ENCODE measurements around the gene CDKAL1.

The CDKAL1 gene

GRCh38 chr6:20997143-20997769 is 463.0 kb downstream of the CDKAL1 start:
- ChIA-PET POLR2A (interaction anchor here (0.6 kb wide), 1 partner anchor 598 kb away, joined by 5 read pairs; no protein-coding TSS in a partner anchor), CTCF (no interaction called here)
- DNase-seq (ENCODE audit: extremely low spot score): no peak
- TF ChIP-seq ZNF384 (IDR thresholded peaks at IDR 0.05) (no peak), SUZ12 (IDR thresholded peaks at IDR 0.05) (no peak)

DNA sequence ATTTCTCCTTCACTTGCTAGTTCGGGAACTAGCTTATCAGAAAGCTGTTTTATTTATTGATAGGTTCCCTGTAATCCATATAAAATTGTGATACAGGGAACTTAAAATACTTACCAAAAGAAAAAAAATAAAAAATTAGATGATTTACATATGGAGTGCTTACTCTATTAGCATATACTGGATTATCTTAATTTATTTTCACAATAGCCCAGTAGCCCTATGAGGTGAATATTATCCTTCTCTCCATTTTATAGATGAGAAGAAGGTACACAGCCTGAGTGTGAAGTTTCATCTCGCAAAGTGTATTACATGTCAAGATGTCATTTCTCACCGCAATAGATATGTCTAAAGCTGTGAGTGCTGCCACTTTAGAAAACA is 463.5 kb downstream of the CDKAL1 start:
- ChIA-PET POLR2A (no interaction called here), CTCF (no interaction called here)
- TF ChIP-seq ARNT (IDR thresholded peaks at IDR 0.05) (no peak), FOXA1 (IDR thresholded peaks at IDR 0.05) (no peak), BHLHE40 (IDR thresholded peaks at IDR 0.05; ENCODE audit: borderline replicate concordance) (no peak), FOXM1 (IDR thresholded peaks at IDR 0.05; ENCODE audit: borderline replicate concordance) (no peak), ZNF384 (IDR thresholded peaks at IDR 0.05) (no peak), CTBP1 (IDR thresholded peaks at IDR 0.05; ENCODE audit: borderline replicate concordance) (no peak), L3MBTL2 (conservative IDR thresholded peaks at IDR 0.05) (no peak), LEF1 (IDR thresholded peaks at IDR 0.05; ENCODE audit: borderline replicate concordance) (no peak), SP1 (IDR thresholded peaks at IDR 0.05) (no peak), TARDBP (IDR thresholded peaks at IDR 0.05) (no peak), HDGF (IDR thresholded peaks at IDR 0.05; ENCODE audit: borderline replicate concordance) (no peak)
- TF ChIP-seq, protein P1, sequence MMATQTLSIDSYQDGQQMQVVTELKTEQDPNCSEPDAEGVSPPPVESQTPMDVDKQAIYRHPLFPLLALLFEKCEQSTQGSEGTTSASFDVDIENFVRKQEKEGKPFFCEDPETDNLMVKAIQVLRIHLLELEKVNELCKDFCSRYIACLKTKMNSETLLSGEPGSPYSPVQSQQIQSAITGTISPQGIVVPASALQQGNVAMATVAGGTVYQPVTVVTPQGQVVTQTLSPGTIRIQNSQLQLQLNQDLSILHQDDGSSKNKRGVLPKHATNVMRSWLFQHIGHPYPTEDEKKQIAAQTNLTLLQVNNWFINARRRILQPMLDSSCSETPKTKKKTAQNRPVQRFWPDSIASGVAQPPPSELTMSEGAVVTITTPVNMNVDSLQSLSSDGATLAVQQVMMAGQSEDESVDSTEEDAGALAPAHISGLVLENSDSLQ (IDR thresholded peaks at IDR 0.05): no peak
- no peak for DNase-seq (ENCODE audit: extremely low spot score)

DNA sequence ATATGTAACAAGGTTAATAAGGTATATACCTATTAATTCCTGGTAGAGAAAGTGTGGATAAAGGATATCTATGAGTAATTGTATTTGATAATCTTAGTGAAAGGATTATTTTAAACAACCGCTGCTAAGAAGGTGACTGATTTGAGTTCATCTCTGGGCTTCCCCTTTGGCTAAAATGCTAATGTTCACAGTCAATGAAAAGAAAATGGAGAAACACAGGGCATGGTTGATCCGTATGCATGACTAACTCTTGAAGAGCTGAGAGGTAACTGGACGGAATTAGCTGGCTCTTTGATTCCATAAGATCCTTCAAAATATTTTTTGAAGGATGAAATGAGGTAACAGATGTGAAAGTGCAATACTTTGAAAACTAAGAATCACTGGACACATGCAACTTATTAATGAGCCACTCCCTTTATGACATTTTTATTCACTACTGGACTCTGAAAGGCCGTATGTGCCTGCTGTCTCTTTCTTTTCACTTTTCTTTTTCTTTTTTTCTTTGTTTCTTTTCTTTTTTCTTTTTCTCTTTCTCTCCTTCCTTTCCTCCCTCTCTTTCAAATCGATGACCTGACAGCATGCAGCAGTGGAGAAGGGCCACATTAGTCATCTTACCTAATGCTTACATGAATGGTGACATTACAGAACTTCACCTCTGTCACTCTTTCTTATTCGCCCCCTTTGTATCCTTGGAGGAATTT is 464.6 kb downstream of the CDKAL1 start:
- TF ChIP-seq ZNF384 (IDR thresholded peaks at IDR 0.05) (no peak), LEF1 (IDR thresholded peaks at IDR 0.05; ENCODE audit: borderline replicate concordance) (no peak), BHLHE40 (IDR thresholded peaks at IDR 0.05; ENCODE audit: borderline replicate concordance) (no peak), TARDBP (IDR thresholded peaks at IDR 0.05) (no peak), FOXA1 (IDR thresholded peaks at IDR 0.05) (no peak), FOXM1 (IDR thresholded peaks at IDR 0.05; ENCODE audit: borderline replicate concordance) (no peak), ARNT (IDR thresholded peaks at IDR 0.05) (no peak), HDGF (IDR thresholded peaks at IDR 0.05; ENCODE audit: borderline replicate concordance) (no peak), L3MBTL2 (conservative IDR thresholded peaks at IDR 0.05) (no peak), ELF4 (IDR thresholded peaks at IDR 0.05) (no peak), CTBP1 (IDR thresholded peaks at IDR 0.05; ENCODE audit: borderline replicate concordance) (no peak), FOXK2 (IDR thresholded peaks at IDR 0.05) (no peak), SP1 (IDR thresholded peaks at IDR 0.05) (no peak), SUZ12 (IDR thresholded peaks at IDR 0.05) (no peak), NFRKB (IDR thresholded peaks at IDR 0.05) (no peak)
- TF ChIP-seq, protein P1 (IDR thresholded peaks at IDR 0.05): no peak
- DNase-seq (ENCODE audit: extremely low spot score): no peak
- ChIA-PET POLR2A (no interaction called here), CTCF (interaction anchor here (0.6 kb wide), 1 partner anchor 1071 kb away, joined by 6 read pairs; no protein-coding TSS in a partner anchor)

DNA sequence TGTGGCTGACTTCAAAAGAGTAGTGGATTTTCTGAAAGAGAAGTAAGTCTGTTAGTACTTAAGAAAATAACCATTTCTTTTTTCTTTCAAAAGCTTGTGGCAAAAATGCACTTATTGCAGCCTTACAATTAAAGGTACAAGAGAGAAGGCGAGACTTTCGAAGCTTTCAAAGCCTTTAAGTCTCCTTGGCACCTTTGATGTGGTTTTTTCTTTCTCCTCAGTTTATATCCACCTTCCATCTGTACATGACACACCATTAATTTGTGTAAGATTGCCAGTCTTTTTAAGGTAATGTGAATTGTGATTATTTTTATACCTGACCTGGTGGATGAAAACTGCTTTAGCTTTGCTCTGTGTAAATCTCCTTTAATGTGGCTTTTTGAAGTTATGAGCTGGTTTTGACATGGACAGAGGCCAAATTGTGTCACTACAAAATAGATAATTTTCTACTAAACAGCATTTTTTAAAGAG is 466.1 kb downstream of the CDKAL1 start:
- TF ChIP-seq, protein P1 (IDR thresholded peaks at IDR 0.05): no peak
- TF ChIP-seq ELF4 (IDR thresholded peaks at IDR 0.05) (no peak), TARDBP (IDR thresholded peaks at IDR 0.05) (no peak), ZNF384 (IDR thresholded peaks at IDR 0.05) (no peak), SP1 (IDR thresholded peaks at IDR 0.05) (no peak), ARNT (IDR thresholded peaks at IDR 0.05) (no peak), LEF1 (IDR thresholded peaks at IDR 0.05; ENCODE audit: borderline replicate concordance) (no peak), HDGF (IDR thresholded peaks at IDR 0.05; ENCODE audit: borderline replicate concordance) (no peak), L3MBTL2 (conservative IDR thresholded peaks at IDR 0.05) (no peak), BHLHE40 (IDR thresholded peaks at IDR 0.05; ENCODE audit: borderline replicate concordance) (no peak), NFRKB (IDR thresholded peaks at IDR 0.05) (no peak), FOXM1 (IDR thresholded peaks at IDR 0.05; ENCODE audit: borderline replicate concordance) (no peak)
- no peak for DNase-seq (ENCODE audit: extremely low spot score)
- POLR2A ChIA-PET: no interaction called here
- CTCF ChIA-PET: no interaction called here

DNA sequence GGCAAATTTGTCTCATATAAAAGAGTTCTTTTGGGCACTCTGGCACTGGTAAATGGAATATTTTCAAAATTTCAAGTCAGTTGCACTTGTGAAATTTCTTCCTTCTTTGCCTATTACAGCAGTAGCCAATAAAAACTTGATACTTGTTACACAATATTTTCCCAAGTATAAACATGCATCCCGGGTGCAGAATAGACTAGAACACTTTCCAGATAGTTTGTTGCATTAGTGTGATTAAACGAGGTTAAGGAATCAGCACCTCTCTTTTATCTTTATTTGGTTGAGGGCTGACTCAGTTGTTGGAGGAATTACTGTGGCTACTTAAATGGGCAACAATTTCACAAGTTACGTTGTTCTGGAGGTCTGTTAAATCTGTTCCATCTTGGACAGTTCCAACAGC is 467.5 kb downstream of the CDKAL1 start:
- TF ChIP-seq TARDBP (IDR thresholded peaks at IDR 0.05) (no peak), LEF1 (IDR thresholded peaks at IDR 0.05; ENCODE audit: borderline replicate concordance) (no peak), ZNF384 (IDR thresholded peaks at IDR 0.05) (no peak), SUZ12 (IDR thresholded peaks at IDR 0.05) (no peak), FOXA1 (IDR thresholded peaks at IDR 0.05) (no peak), CTBP1 (IDR thresholded peaks at IDR 0.05; ENCODE audit: borderline replicate concordance) (no peak), SP1 (IDR thresholded peaks at IDR 0.05) (no peak), NFRKB (IDR thresholded peaks at IDR 0.05) (no peak), HDGF (IDR thresholded peaks at IDR 0.05; ENCODE audit: borderline replicate concordance) (no peak), BHLHE40 (IDR thresholded peaks at IDR 0.05; ENCODE audit: borderline replicate concordance) (no peak), FOXM1 (IDR thresholded peaks at IDR 0.05; ENCODE audit: borderline replicate concordance) (no peak), L3MBTL2 (conservative IDR thresholded peaks at IDR 0.05) (no peak), FOXK2 (IDR thresholded peaks at IDR 0.05) (no peak), ELF4 (IDR thresholded peaks at IDR 0.05) (no peak)
- CTCF ChIA-PET: no interaction called here
- POLR2A ChIA-PET: no interaction called here
- no peak for DNase-seq (ENCODE audit: extremely low spot score)
